GM12864 (cell line): ENCODE data around the gene CBLC.
"Not testable (repeated sequence)": the region's sequence is repeated elsewhere in the genome, so short reads cannot be mapped to it uniquely, and the experiment has no call there.

Source experiments
- DNase-seq: peaks from one replicate; pipeline ENCODE4 v3.0.0-alpha.2; 2011; ENCODE audit warnings: low read depth
- H3K4me3 ChIP-seq: 2 replicates; pipeline ENCODE4 v1.5.1; 2011; ENCODE audit warnings: mild to moderate bottlenecking, low read depth, low read length, control low read depth
- CTCF ChIP-seq: IDR thresholded peaks from 2 replicates; pipeline ENCODE4 v1.5.1; 2011; ENCODE audit warnings: low read depth, mild to moderate bottlenecking, moderate library complexity, low read length, control low read depth, inconsistent platforms; ENCODE audit errors: missing control alignments

CBLC gene

GRCh38 chr19:44820648-44821609 is 43.2 kb downstream of the CBLC start:
- no peak for DNase-seq
- no peak overlapping the region for H3K4me3 ChIP-seq
- TF ChIP-seq CTCF = no peak

GRCh38 chr19:44822177-44822576 is 44.5 kb downstream of the CBLC start:
- no peak for DNase-seq
- TF ChIP-seq CTCF = no peak
- H3K4me3 ChIP-seq = no peak overlapping the region

- DNase-seq = no peak
- no peak for TF ChIP-seq CTCF
- H3K4me3 ChIP-seq = no peak overlapping the region
Observed at GRCh38 chr19:44822670-44823372, 45.1 kb downstream of the CBLC start.

- no peak overlapping the region for H3K4me3 ChIP-seq
- no peak for TF ChIP-seq CTCF
- no peak for DNase-seq
Observed at GRCh38 chr19:44823373-44823698, 45.6 kb downstream of the CBLC start.

- H3K4me3 ChIP-seq = no peak overlapping the region
- DNase-seq = no peak
- no peak for TF ChIP-seq CTCF
Observed at GRCh38 chr19:44824761-44825160, 47.1 kb downstream of the CBLC start.

- not testable (repeated sequence) for H3K4me3 ChIP-seq, DNase-seq
Observed at GRCh38 chr19:44832875-44833274, 55.2 kb downstream of the CBLC start.

GRCh38 chr19:44834399-44834798 is 56.7 kb downstream of the CBLC start:
- DNase-seq, H3K4me3 ChIP-seq: not testable (repeated sequence)

GRCh38 chr19:44839276-44839675 is 61.6 kb downstream of the CBLC start:
- DNase-seq = no peak
- no peak for TF ChIP-seq CTCF
- no peak overlapping the region for H3K4me3 ChIP-seq
